NCI-H510A treated with DMSO at 0.1 percent for 48 hours (cell line): Measurements from ENCODE around the gene HSD17B14.
"Not testable (repeated sequence)": the region's sequence is repeated elsewhere in the genome, so short reads cannot be mapped to it uniquely, and the experiment has no call there.

Experiments
- DNase-seq: peaks from one replicate; lab custom pipeline; 2025; lab: John Stamatoyannopoulos, UW

Gene HSD17B14

DNA sequence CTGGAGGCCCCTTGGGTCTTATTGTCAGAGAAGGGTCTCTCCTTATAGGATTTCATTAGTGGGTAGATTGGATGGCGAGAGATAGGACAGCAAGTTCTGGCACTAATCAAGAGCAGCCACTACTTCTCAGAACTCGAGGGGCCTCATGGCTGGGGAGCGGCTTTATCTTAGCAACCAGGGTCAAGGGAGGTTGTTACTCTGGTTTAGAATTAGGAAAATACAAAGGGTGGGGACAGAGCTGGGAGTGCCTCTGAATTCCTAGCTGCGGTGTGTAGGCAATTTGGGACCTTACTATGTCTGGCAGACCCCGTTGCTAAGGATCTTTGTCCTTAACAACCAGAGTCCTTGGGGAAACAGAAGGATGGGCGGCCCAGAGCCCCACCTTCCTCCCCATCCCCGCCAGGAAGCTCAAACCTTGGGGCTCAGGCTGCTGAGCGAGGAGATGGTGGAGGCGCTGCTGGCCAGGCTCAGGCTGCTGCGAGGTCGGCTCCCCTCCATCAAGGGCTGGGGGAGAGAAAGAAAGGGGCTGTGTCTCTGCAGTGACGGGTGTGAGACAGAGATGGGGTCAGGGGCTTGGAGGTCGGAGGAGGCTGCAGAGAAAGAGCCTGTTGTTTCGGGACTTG lies 30.9 kb upstream of the HSD17B14 start:
- DNase-seq, result no peak

GRCh38 chr19:48866692-48867091 lies 30.4 kb upstream of the HSD17B14 start:
- DNase-seq, result no peak

GRCh38 chr19:48862827-48863226 lies 26.5 kb upstream of the HSD17B14 start:
- no peak for DNase-seq

GRCh38 chr19:48861313-48861712 lies 25.0 kb upstream of the HSD17B14 start:
- DNase-seq, result no peak

DNA sequence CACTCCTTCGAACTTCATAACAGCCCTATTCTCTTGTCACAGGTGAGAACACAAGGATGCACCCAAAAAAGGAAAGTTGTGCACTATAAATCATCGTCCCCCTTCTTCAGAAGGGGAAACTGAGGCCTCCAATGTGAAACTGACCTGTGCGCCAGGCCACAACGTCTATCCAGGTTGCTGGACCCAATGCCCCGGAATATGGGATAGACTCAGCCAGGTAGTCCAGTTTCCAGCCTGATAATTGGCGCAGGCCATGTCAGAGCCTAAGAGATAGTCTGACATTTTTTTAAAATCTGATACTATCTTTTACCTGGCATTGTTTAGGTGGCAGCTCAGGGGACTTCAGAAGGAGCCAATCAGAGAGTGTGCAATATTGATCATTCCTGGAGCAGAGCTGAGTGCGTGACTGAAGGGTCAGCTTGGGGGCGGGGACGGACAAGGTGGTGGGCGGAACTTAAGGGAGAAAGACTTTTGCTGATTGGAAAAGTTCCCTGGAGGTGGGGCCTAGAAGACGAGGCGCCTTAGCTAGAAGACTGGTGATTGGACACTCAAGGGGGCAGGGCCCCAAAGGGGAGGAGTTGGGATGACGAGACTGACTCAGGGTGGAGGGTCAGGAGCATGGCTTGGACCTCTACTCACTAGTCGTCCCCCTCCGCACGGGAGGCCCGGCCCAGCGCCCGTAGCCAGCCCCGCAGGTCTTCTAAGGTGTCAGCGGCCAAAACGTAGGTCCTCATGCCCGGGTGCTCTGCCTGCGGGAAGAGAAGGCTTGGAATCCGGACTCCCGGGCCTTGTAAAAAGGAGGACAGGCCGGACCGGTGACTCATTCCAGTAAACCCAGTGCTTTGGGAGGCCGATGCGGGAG lies 23.7 kb upstream of the HSD17B14 start:
- DNase-seq, result no peak

DNA sequence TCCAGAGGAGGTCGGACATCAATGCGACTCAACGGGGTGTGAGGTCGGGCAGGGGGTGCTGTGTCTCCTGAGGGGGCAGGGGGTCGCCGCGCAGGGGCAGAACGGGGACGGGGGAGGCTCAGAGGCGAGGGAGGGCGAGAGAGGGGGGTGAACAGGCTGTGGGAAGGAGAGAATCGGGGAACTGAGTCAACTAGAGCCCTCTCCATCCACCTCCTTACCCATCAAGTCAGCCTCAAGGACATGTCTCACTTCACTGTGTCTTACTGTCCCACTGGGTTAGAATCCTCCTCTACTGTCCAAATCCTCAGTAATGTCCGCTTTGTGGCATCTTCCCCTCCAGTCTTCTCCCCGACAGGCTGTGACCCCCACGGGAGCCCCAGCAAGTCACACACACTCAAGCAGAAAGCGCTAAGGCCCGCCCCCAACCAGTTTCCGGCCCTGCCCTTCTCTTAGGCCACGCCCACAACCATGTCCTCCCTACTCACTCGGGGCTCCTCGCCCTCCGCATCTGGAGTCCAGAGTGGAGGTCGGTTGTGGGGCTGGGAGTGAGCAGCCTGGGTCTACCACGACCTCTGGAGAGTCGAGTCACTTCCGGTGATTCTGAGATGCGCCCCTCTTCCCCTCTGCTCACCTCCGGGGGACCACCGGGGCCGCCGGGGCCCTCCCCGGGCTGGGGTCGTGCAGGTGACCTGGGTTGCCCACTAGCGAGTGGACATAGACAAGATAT lies 22.9 kb upstream of the HSD17B14 start:
- DNase-seq, result no peak

DNA sequence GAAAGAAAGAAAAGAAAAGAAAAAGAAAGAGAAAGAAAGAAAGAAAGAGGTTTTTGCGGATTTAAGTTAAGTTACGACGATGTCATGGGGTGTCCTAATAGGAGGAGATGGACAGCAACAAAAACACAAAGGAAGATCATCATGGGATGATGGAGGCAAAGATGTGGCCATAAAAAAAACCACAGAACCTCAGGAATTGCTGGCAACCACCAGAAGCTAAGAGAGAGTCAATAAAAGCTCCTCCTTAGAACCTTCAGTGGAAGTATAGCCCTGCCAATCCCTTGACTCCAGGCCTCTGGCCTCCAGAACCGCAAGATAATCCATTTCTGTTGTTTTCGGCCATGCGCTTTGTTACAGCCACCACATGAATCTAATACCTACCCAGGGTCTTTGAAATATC lies 20.6 kb upstream of the HSD17B14 start:
- no peak for DNase-seq

DNA sequence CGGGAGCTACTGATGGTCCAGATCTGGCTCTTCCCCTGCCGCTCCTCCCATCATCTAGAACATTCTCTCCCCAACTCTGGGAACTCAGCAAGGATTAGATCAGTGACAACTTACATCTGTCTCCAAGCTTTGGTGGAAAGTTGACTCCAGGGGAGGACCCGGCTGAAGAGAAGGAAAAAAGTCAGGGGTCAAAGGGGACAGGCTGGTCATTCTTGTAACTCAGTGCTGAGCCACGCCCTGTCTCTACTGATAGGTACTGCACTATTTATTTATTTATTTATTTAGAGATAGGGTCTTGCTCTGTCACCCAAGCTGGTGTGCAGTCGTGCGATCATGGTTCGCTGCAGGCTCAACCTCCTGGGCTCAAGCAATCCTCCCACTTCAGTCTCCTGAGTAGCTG lies 17.8 kb upstream of the HSD17B14 start:
- DNase-seq, result no peak

DNA sequence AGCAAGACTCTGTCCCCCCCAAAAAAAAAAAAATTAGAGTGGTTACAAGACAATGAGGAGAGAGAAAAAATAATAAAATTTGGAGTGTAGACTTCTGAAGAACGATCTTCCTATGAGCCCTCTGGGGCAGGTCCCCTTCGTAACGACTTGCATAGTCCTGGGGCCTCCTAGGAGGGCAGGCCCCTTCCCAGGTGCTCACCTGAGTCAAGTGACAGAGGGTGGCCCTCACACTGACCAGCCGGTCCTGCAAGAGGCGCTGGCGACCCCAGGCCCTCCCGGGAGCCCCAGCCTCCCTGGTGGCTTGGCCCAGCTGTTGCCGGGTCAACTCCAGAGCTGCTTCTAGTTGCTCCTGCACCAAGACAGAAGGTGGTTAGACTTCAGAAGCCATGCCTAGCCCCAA lies 17.2 kb upstream of the HSD17B14 start:
- no peak for DNase-seq

GRCh38 chr19:48852292-48852691 lies 16.0 kb upstream of the HSD17B14 start:
- no peak for DNase-seq

GRCh38 chr19:48846659-48847058 lies 10.4 kb upstream of the HSD17B14 start:
- not testable (repeated sequence) for DNase-seq

DNA sequence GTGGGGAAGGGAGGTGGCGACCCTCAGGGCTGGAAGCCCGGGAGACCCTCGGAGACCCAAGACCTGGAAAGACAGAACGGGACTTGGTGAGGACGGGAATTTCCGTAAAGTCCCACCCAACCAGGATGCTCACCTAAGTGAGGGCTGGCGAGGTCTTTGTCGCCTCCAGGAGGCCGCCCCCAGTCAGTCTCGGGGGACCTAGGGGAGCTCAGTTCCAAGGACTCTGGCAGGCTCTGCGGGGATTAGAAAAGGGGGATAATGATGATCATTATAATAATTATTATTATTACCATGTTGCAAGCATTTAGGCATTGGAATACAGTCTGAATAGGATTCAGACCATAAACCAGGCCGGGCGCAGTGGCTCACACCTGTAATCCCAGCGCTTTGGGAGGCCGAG lies 9.1 kb upstream of the HSD17B14 start:
- no peak for DNase-seq

GRCh38 chr19:48844472-48844871 lies 8.2 kb upstream of the HSD17B14 start:
- no peak for DNase-seq

GRCh38 chr19:48842789-48843162 lies 6.5 kb upstream of the HSD17B14 start:
- DNase-seq, result peak; percentile 35

DNA sequence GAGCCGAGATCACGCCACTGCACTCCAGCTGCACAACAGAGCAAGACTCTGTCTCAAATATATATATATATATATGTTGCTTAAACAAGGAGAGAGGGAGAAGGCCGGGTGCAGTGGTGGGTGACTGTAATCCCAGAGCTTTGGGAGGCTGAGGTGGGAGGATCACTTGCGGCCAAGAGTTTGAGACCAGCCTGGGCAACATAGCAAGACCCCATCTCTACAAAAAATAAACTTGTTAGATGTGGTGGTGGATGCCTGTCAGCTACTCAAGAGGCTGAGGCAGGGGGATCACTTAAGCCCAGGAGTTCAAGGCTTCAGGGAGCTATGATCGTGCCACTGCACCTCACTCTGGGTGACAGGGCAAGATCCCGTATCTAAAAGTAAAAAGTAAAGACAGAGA lies 5.3 kb upstream of the HSD17B14 start:
- DNase-seq, result no peak

DNA sequence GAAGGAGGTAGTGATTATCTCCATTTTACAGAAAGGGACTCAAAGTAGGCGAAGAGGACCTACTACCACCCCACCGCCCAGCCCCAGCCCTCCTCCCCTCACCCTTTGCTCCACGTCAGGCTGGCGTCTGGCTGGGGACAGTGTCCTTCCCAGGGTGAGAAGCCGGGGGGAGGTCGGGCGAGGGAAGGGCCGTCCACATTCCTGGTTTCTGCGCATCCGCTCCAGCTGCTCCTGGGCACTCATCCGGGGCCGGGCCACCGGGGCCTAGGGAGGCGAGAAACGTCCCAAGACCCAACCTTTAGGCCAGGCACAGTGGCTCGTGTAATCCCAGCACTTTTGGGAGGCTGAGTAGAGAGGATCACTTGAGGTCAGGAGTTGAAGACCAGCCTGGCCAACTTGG lies 4.8 kb upstream of the HSD17B14 start:
- no peak for DNase-seq

- no peak for DNase-seq
Measured at GRCh38 chr19:48837687-48838086, 1.4 kb upstream of the HSD17B14 start.

GRCh38 chr19:48837051-48837524 lies 797 bp upstream of the HSD17B14 start:
- peak; percentile 90 for DNase-seq

- peak; percentile 93 for DNase-seq
Measured at GRCh38 chr19:48835734-48836088, 580 bp downstream of the HSD17B14 start.

DNA sequence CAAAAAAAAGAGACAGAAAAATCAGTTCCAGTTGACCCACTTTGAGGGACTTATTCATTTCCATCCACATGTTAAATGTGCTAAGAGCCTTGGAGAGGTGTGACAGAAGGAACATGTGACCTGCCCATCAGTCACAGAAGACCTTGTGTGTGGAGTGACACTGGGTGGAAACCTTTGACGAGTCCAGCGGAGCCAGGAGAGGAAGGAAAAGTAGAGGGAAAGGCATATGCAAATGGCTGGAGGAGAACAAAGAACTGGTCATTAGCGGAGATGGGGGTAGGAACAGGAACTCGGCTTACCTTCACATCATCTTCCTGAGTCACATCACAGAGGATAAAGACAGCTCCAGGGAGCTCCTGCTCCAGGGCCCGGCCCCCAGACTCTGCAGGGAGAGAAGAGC lies 2.3 kb downstream of the HSD17B14 start:
- no peak for DNase-seq

DNA sequence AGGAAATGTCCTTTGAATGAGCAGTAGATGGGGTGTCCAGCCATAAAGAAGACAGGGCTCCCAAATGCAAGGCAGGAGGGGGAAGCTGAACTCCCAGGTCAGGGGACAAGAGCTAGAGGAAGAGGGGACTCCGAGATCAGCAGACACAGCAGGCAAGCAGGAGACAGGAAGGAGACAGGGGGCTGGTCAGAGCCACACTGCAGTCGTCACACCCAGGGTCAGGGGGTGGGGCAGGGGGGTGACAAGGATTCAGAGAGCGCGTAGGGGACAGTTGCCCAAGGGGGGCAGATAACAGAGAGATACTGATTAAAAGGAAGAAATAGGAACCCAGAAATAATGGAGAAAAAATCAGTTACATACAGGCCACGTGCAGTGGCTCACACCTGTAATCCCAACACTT lies 3.2 kb downstream of the HSD17B14 start:
- no peak for DNase-seq

GRCh38 chr19:48830965-48831364 lies 5.3 kb downstream of the HSD17B14 start:
- no peak for DNase-seq

DNA sequence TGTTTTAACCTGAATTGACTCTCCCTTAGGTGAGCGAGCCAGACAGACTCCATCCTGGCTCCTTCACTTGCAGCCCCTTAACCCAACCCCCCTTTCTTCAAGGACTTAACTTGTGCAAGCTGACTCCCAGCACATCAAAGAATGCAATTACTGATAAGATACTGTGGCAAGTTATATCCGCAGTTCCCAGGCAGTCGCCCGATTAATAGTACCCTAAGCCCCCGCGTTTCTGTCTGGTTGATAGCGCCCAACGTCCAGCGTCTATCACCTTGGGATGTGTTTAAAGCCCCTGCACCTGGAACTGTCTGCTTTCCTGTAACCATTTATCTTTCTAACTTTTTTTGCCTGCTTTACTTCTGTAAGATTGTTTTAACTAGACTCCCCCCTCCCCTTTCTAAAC lies 6.2 kb downstream of the HSD17B14 start:
- no peak for DNase-seq
